Lung microvascular endothelial cell (primary cell): ENCODE results near the gene ZP3. TPM values are rescaled to one million over a fixed set of nuclear protein-coding genes. Genes with fewer than 3 reads are reported as not detected.
"Not testable (repeated sequence)": the region's sequence is repeated elsewhere in the genome, so short reads cannot be mapped to it uniquely, and the experiment has no call there.

Experiments
- DNase-seq, 2 donors: peaks; one replicate each; pipeline versions ENCODE4 v3.0.0 to v3.0.0-alpha.2; 2010; ENCODE audit warnings: low read depth in 2 of 2
- total RNA-seq: library from RNA; depleted of rRNA; stranded (reverse); fragments of >200 nt; gene quantifications from 2 replicates; pipeline ENCODE4 v1.2.1, GENCODE V29; 2014

Gene ZP3
- total RNA-seq = 0.65 and 1.8 TPM in 2 replicates

DNA sequence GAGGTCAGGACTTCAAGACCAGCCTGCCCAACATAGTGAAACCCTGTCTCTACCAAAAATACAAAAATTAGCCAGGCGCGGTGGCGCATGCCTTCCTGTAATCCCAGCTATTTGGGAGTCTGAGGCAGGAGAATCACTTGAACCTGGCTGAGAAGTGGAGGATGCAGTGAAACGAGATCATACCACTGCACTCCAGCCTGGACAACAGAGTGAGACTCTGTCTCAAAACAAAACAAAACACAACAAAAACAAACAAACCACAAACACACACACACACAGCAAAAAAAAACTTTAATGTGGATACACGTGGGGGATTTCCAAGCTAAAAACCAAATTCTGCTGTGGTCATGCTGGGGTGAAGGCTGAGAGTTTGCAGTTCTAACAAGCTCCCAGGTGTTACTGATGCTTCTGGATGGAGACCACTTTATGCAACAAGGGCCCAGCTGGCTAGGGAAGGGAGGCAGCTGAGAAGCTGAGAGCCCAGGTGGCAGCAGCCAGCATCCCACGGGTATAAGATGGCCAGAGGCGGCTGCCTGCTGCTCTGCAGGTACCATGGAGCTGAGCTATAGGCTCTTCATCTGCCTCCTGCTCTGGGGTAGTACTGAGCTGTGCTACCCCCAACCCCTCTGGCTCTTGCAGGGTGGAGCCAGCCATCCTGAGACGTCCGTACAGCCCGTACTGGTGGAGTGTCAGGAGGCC lies at the start of gene ZP3:
Gene ZP3, plus strand, starts transcription at position 538 of the 699 bp plus-strand sequence. Its CDS starts 15 bp downstream, at position 553.
- DNase-seq = no peak

DNA sequence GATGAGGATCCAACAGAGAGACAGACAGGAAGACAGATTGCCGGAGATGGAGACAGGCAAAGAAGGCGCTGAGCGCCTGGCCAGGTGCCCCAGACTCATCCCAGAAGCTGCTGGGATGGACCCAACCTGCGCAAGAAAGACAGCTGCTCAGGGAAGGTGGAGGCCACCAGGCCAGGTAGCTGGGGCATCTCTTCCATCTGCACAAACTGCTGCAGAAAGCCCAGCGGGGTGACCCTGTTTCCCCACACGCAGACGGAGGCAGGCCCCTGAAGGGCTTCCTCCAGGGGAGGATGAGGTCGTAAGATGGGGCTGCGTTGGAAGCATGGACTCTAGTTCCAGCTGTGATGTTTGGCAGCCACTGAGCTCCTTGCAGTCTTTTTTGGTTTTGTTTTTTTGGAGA lies 49.5 kb upstream of the ZP3 start:
- no peak for DNase-seq

DNA sequence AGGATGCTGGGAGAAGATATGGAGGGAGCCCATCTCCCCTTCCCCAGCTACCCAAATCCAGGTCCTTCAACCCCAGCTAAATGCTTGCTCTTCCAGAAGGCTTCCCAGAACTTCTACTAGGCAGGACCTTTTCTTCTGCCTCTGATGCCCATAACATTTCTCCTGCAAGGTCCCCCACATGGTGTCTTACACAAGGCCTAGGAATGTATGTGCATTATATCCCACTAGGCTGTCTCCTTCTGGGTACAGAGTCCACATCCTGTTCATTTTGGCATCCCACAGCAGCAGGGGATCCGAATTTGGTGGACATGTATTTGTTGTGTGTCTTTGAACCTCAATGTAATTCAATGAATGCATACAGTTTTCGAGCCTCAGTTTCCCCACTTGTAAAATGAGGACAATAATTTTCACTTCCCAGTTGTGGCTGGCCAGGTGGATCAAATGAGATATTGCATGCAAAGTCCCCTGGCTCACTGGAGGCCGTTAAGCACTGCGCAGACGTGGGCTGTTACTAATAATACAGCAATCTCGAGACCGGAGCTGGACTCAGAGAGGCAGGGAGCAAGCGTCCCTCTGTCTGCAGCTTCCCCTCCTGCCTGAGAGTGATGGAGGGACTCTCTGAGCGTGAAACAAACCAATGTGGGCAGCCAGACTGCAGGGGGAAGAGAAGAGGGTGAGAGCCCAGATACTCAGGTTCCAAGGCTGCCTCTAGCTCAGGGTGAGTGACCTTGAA lies 47.4 kb upstream of the ZP3 start:
- no peak for DNase-seq

DNA sequence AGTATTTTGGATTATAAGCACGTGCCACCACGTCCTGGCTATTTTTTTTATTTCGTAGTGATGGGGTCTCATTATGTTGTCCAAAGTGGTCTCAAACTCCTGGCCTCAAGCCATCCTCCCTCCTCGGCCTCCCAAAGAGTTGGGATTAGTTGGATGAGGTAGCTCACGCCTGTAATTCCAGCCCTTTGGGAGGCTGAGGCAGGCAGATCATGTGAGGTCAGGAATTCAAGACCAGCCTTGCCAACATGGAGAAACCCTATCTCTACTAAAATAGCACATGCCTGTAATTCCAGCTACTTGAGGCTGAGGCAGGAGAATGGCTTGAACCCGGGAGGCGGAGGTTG lies 44.2 kb upstream of the ZP3 start:
- no peak for DNase-seq

DNA sequence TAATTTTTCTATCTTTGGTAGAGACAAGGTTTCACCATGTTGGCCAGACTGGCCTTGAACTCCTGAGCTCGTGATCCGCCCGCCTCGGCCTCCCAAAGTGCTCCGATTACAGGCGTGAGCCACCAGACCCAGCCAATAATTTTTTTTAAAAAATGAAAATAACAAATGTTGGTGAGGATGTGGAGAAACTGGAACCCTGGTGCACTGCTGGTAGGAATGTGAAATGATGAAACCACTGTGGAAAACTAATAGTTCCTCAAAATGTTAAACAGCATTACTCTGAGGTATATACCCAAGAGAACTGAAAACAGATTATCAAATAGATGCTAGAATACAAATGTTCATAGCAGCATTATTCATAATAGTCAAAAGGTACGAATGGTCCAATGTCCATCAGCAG lies 42.9 kb upstream of the ZP3 start:
- DNase-seq = no peak

DNA sequence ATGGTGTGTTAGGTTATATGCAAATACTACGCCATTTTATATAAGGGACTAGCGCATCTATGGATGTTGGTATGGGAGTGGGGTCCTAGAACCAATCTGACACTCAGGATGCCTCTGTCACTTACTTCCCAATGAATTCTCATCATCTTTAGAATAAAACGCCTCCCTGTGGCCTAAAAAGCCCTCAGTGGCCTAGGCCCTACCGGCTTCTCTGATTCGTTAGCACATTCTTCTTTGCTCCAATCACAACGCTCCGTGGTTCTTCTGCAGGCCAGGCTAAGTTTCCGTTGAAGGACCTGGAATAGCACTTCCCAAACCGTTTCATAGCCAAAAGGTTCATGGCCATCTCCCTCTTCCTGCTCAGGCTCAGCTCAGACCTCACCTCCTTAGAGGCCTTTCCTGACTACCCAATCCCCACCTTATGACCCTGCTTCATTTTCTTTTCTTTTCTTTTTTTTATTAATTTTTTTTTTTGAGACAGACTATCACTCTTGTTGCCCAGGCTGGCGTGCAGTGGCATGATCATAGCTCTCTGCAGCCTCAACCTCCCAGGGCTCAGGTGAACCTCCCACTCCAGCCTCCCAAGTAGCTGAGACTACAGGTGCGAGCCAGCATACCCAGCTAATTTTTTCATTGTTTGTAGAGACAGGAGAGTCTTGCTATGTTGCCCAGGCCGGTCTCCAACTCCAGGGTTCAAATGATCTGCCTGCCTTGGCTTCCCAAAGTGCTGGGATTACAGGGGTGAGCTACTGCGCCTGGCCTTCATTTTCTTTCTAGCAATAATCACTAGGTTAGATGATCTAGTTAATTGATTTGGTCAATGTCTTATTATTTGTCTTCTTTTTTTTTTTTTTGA lies 41.4 kb upstream of the ZP3 start:
- peak; percentile 48 to 55 for DNase-seq

DNA sequence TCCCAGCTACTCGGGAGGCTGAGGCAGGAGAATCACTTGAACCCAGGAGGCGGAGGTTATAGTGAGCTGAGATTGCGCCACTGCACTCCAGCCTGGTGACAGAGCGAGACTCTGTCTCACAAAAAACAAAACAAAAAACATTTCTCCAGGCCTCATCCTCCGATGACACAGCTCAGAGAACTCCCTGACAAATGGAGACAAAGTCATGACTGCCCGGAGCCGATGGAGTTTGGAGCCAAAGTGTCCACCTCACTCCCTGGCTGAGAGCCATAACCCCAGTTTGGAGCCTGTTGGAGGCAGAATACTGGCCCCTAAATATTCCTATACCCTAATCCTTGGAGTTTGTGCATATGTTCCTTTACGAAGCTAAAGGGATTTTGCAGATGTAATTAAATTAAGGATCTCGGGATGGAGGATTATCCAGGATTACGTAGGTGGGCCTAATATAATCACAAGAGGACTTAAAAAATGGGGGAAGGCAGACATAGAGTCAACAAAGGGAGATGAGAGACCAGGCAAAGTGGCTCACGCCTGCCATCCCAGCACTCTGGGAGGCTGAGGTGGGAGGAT lies 38.0 kb upstream of the ZP3 start:
- no peak for DNase-seq

DNA sequence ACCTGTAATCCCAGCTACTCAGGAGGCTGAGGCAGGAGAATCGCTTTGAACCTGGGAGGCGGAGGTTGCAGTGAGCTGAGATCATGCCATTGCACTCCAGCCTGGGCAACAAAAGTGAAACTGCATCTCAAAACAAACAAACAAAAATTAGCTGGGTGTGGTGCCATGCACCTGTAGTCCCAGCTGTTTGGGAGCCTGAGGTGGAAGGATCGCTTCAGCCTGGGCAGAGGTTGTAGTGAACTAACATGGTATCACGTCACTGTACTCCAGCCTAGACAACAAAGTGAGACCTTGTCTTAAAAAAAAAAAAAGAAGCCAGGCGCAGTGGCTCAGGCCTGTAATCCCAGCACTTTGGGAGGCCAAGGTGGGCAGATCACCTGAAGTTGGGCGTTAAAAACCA lies 37.0 kb upstream of the ZP3 start:
- DNase-seq = not testable (repeated sequence)

DNA sequence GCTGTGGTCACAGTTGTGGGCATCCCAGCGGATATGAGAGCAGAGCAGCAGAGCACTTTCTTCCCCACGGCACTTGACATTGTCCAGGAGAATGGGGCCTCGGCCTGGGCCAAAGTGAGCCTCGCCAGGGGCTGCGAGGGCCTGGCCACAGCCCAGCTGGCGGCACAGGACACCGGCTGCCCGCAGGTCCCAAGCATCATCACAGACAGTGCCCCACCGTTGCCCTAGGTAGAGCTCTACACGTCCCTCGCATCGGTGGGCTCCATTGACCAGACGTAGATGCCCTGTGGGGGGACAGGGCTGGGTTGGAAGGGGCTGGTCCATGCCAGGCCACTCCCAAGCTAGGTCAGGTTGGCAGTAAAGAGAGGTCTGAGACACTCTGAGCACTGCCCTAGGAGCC lies 34.7 kb upstream of the ZP3 start:
- DNase-seq = no peak

DNA sequence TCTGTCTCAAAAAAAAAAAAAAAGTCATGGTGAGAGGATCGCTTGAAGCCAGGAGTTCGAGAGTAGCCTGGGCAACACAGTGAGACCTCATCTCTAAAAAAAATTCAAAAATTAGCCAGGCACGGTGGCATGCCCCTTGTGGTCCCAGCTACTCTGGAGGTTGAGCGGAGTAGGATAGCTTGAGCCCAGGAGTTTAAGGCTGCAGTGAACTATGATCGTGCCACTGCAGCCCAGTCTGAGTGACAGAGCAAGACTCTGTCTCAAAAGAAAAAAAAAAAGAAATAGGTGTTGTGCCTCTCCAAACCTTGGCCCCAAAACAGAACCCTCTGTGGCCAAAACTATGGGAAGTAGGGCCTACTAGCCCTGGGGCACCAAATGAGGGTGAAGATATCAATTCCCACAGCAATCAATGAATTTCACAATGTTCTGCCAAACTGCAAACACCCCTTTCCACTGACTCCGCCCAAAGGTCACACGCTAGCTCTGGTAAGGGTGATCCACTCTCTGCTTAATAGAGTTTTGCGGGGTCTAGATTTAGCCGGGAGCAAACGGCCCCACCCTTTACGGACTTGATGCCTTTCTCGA lies 32.1 kb upstream of the ZP3 start:
- no peak for DNase-seq

DNA sequence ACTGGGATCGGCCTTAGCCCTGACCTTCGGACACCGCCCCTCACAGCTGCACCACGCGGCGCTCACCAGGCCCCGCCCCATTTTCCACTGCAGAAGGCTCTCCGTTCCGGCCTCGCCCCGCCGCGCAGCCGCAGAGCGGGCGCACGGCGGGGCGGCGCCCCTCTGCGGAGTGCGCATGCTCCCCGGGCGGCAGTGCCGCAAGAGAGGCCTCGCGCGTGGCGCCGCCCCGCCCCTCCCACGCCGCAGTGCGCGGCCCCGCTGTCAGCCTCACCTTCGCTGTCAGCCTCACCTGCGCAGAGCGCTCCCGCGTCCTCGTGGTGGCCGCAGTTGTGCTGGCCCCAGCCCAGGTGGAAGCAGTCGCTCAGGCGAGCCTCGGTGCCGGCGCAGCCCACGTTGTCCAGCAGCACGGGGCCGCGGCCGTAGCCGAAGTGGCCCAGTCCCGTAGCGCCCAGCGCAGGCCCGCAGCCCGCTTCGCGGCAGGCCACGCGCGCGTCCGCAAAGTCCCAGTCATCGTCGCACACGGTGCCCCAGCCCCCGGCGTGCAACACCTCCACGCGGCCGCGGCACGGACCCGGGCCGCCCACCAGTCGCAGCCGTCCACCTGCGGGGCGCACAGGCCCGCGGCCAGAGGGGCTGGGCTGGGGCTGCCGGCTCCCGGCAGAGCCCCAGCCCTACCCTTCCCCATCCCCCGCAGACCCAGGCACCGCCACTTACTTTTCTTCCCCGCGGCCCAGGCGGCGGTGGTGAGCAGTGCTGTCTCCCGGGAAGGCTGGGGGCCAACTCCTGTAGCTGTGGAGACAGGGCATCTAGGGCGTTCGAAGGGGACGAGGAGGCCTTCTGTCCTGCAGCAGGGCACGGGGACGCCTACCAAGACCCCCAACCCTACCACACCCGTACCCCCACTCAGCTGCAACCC lies 31.4 kb upstream of the ZP3 start:
- peak; percentile 85 to 92 for DNase-seq

DNA sequence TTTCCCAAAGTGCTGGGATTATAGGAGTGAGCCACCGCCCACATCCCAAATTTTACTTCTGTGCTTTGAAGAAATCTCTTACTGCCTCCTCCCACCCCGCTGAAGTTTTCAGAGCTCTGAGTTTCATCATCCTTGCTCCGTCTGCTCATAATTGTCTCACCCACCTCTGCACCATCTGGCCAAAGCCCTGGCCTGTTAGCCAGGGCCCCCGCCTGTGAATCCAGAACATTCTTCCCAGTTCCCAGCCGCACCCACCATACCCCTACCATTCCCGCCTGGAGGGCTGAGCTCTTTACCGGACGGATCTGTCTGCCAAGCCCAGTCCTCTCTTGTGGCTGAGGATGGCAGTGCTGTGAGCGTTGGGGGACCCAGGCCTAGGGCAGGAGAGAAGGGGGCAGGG lies 29.8 kb upstream of the ZP3 start:
- no peak for DNase-seq

DNA sequence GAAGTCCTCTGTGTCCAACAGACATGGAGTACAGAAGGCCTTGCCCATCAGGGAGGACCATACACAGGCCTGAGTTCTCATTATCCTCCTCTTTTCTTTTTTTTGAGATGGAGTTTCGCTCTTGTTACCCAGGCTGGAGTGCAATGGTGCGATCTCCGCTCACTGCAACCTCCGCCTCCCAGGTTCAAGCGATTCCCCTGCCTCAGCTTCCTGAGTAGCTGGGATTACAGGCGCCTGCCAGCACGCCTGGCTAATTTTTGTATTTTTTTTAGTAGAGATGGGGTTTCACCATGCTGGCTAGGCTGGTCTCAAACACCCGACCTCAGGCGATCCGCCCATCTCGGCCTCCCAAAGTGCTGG lies 29.2 kb upstream of the ZP3 start:
- not testable (repeated sequence) for DNase-seq

DNA sequence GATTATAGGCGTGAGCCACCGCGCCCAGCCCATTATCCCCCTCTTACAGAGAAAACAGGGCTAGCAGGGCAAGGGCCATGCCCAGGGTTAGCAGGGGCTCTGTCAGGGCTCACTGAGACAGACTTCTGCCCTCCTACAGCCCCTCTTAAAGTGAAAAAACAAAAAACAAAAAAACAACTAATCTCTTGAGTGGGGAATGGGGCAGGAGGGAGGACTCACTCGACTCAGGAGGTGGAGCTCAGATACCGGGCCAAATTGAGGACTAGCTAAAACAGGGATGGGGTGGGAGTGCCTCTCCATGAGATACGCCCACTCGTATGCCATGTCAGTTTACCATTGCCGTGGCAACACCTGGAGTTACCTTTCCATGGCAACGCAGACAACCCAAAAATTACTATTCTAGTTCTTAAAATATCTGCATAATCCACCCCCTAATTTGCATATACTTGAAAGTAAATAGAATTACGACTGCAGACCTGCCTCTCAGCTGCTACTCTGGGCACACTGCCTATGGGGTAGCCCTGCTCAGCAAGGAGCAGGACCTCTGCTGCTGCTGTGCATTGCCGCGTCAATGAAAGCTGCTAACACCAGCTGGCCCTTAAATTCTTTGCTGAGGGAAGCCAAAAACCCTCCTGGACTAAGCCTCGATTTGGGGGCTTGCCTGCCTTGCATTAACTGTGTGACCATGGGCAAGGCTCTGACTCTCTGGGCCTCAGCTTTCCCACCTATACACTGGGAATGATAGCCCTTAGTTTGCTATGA lies 28.6 kb upstream of the ZP3 start:
- no peak for DNase-seq

DNA sequence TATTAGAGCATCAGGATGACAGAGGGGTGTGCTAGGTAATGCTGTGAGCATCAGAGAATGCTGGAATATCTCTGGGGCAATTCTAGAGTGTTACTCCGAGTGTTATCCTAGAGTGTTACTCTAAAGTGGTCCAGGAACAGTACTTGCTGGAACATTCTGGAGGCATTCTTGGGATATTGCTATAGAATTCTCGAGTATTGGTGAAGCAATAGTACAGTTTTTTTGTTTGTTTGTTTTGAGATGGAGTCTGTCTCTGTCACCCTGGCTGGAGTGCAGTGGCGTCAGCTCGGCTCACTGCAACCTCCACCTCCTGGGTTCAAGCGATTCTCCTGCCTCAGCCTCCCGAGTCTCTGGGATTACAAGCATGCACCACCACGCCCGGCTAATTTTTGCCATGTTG lies 27.9 kb upstream of the ZP3 start:
- DNase-seq = no peak

DNA sequence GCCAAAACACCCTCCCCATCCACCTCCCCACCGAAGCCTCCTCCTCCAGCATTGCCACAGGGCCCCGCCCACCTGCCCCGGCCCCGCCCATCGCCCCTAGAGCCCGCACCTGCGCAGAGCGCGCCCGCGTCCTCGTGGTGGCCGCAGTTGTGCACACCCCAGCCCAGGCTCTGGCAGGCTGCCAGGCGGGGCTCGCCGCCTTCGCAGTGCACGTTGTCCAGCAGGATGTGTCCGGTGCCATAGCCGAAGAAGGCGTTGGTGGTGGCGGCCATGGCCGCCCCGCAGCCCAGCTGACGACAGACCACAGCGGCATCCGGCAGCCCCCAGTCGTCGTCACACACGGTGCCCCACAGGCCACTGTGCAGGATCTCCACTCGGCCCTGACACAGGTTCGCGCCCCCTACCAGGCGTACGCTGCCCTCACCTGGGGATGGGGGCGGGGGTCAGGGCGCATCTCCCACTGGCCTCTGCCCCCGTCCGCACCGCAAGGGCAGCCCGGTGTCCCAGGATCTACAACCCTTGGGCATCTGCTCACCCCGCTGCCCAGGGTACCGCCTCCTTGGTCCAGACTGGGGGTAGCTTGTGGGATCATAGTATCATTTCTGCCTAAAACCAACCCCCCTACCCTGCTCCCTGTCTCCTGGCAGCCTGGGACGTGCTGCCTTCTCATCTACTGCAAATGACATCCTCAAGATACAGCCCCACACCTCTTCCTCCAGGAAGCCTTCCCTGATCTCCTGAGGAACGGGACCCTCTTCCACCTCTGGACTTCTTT lies 27.2 kb upstream of the ZP3 start:
- DNase-seq = peak; percentile 75 to 83

DNA sequence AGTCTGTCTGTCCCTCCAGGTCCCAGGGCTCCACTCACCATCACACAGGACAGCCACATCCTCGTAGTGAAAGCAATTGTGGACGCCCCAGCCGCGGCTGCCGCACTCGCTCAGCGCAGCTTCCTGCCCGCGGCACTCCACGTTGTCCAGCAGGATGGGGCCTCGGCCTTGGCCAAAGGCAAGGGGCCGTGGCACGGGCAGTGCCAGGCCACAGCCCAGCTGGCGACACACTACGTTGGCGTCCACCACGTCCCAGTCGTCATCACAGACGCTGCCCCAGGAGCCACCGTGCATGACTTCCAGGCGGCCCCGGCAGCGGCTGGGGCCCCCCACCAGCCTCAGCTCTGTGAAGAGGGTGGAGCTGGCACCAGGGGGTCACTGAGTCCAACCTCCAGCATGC lies 24.5 kb upstream of the ZP3 start:
- no peak for DNase-seq

DNA sequence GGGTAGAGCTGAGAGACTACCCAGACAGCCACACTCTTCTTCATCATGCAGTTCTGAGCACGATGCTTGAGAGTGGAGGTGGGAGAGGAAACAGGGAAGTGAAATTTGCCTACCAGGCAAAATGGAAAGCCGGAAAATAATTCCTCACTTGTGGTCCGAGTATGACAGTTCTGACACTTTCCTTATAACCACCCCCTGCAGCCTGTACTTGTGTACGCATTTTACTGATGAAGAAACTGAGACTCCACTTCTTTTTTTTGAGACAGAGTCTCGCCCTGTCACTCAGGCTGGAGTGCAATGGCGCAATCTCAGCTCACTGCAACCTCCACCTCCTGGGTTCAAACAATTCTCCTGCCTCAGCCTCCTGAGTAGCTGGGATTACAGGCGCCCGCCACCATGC lies 21.7 kb upstream of the ZP3 start:
- DNase-seq = not testable (repeated sequence)
